IPS-18c (cell line): ENCODE results near the gene TMEM164.

Source experiments
- H3K4me3 ChIP-seq: 2 replicates; pipeline ENCODE4 v1.7.0; 2013; ENCODE audit warnings: low read depth, mild to moderate bottlenecking, low read length, moderate library complexity; ENCODE audit not compliant: insufficient read depth
- H3K9me3 ChIP-seq: one replicate; pipeline ENCODE4 v1.6.1; 2013; ENCODE audit warnings: mild to moderate bottlenecking, low read length, moderate library complexity; ENCODE audit not compliant: control insufficient read depth, insufficient read depth

Gene TMEM164

DNA sequence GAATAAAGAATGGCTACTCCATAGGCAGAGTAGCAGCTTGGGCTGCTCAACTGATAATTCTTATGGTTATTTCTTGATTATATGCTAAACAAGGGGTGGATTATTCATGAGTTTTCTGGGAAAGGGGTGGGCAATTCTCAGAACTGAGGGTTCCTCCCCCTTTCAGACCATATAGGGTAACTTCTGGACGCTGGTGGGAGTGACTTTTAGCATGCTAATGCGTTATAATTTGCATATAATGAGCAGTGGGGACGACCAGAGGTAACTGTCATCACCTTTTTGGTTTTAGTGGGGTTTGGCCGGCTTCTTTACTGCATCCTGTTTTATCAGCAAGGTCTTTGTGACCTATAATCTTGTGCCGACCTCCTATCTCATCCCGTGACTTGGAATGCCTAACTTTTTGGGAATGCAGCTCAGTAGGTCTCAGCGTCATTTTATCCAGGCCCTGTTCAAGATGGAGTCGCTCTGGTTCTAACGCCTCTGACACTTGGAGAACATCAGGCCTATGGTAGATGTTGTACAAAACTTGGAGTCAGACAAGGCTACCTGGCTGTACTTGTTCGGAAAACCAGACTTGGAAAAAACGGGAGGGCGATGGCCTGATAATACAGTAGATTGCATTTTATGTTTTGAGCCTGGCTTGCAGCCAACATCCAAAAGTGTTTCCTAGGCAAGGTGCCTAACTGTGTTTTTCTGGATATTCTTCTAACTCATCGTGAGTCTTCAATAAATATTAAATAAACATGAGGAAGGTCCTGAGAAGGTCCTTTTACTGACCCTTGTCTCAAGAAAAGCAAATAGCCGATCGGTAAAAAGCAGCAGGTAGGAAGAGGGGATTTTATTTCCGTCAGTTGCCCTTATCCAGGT, 1.8 kb upstream of the TMEM164 start:
- Histone ChIP-seq H3K9me3 (no peaks in the 10 kb centered on the region), H3K4me3 (no peak overlapping the region)

DNA sequence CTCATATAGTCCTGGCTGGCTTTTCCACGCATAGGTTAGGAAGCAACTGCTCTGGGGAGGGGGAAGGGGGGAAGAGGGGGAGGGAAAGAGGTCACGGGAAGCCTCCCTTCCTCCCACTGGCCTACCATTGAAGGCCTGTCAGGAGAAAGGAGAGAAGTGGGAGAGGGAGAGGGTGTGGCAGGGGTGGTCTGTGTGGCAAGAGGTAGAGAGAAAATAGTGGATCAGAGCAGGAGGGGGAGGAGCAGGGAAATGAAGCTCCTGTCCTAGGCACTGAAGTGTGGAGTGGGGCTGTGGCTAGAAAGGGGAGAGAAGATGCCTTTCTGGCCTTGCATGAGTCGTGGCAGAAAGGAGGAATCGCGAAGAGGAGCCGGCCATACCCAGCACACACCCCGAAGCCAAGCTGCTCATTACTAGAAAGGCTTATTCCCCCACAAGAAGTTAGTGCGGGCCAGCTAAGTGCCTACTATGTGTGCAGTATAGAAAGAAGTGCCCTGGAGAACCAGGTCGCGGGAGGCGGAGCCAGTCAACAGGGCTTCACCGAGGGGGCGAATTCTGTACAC, 1.1 kb upstream of the TMEM164 start:
- Histone ChIP-seq H3K4me3 (peak overlapping the region; percentile 69), H3K9me3 (no peaks in the 10 kb centered on the region)

DNA sequence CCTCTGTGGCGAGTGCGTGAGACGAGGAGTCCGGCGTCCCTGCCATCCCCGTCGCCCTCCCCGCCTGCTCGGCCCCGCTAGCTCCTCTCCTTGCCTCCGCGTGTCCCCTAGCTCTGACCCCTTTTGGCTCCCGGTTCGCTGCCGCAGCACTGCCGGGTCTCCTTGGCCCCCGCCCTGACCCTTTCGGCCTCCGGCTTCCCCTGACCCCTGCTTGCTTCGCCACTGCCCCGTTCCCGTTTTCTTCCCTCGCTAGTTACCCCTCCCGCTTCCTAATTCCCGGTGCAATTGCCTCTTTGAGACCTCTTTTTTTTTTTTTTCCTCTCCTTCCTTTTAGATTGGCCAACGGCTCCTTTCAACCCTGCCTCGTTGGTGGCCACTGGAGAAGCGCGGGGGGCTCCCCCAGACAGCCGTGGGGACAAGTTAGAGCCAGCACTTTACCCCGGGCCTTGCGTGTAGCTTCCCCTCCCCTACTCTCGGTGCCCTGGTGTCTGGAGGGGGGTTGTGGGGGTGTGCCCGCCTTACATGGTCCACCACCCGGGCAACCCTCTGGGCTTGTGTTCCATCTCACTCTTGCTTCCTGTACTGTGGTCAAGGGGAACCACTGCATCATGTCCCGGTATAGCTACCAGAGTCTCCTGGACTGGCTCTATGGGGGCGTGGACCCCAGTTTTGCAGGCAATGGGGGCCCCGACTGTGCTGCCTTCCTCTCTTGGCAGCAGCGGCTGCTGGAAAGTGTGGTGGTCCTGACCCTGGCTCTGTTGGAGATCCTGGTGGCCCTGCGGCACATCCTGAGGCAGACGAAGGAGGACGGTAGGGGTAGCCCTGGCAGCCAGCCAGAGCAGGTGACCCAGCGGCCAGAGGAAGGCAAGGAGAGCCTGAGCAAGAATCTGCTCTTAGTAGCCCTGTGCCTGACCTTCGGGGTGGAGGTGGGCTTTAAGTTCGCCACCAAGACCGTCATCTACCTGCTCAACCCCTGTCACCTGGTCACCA, 548 bp downstream of the TMEM164 start:
- Histone ChIP-seq H3K9me3 (no peaks in the 10 kb centered on the region), H3K4me3 (peak overlapping the region; percentile 69)

DNA sequence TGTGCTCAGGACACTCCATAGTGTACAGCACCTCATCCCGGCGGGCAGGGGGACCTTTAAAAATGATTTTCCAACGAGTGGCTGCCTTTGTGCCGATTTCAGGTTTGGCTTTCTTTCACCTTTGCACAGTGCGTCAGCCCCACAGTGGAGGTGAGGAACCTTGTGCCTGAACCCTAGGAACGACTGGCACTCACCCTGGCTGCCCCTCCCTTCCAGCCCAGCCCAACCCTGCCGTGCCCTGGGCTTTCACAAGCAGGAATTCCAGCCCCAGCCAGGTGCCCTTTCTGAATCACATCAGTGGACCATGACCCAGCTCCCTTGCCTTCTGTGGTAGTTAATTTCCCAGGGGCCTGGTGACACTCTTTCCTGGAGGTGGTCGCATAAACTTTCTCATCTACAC, 1.3 kb downstream of the TMEM164 start:
- no peak overlapping the region for H3K4me3 ChIP-seq
- H3K9me3 ChIP-seq: no peaks in the 10 kb centered on the region

DNA sequence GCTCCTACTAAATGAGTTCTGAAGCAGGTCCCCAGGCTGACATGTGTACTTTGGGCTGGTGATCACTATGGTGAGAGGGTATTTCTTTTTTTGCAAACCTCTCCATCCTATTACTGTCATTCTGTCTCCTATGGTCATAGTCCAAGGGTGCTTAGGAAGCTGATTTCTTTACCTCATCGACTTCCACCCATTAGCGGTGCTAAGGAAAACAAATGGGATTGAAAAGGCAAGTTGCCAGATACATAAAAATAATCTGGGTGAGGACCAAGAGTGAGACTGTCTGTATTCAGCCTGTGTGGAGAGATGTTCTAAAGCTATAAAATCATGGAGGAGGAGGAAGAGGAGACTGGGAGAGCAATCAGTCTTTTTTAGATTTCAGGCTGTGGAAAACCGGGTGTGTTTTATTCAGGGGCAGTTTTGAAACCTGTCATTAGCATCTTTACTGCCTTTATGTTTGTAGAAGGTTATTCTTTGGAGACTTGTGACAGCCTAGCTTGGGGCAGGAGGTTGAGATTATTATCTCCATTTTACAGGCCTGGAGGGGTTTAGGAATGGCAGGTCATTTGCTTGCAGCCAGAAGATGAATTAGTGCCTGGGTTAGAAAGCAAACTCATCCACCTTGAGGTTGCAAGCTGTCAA, 1.9 kb downstream of the TMEM164 start:
- H3K4me3 ChIP-seq: no peak overlapping the region

DNA sequence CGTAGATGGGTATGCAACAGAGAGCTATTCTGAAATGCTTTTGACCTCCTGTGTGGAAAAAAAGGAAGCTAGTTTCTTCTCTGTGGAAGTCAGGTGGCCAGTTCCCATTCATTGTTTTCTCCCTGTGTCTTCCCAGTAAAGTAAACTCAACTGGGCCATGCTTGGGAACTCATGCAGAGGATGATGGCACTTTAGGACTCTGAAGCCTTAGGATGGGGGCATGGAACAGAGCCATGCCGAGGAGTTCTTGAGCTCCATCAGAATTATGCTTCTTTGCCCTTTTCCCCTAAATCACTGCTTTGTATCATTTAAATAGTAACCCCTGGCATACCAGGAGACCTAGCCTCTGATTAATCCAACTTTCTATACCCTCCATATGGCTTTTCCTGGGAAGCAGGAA, 3.2 kb downstream of the TMEM164 start:
- no peaks in the 10 kb centered on the region for H3K9me3 ChIP-seq
- no peak overlapping the region for H3K4me3 ChIP-seq

More for the DNA sequence above, 1.9 kb downstream of the TMEM164 start:
- no peaks in the 10 kb centered on the region for H3K9me3 ChIP-seq

DNA sequence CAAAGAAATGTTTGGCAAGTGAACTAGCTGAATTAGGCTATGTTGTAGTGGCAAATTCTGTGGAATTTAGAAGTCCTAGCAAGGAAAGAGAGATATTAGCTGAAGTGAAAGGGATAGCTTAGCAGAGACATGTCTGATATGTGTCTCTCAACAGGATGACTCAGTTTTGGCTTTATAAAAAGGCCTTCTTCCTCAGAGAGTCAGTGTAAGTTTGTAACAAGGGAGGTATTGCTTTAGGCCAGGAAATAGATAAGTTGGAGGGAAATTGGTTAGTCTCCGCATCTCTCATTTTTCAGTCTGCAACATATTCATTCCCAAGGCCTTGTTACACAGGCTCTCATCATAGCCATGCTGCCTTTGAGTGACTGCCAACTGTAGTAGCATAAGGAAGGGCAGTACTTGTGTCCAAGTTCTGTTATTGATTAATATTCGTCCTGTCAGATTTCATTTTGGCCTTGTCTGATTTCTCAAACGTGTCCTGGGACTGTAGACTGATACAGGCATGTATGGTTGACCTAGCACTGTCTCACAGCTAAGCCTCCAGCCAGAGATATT, 4.0 kb downstream of the TMEM164 start:
- Histone ChIP-seq H3K9me3 (no peaks in the 10 kb centered on the region), H3K4me3 (no peak overlapping the region)

DNA sequence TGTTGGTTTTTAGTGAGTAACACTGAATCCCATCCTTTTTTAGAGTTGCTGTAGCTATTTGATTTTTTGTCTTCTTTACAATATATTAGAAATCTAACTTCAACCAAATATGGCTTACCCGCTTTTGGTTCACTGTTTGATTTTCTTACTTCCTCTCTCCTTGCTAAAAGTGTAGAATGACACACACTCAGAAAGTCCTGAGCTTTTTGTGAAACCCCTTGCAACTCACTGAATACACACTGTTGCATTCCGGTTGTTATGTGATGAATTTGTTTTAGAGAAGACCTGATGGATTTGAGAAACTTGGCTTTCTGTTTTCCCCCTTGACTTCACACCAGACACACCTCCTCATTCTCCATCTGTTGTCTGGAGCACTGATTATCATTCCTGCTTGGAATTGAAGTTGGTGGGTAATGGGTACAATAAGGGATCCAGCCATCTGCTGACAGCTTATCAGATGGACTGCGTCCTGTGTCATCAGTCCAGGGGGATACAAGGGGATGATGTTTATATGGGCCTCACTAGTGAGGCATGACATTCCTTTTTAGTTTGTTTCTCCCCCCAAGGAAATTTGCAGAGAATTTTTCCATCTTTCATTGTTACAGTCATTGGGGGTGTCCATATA, 5.2 kb downstream of the TMEM164 start:
- Histone ChIP-seq H3K9me3 (no peaks in the 10 kb centered on the region), H3K4me3 (no peak overlapping the region)

DNA sequence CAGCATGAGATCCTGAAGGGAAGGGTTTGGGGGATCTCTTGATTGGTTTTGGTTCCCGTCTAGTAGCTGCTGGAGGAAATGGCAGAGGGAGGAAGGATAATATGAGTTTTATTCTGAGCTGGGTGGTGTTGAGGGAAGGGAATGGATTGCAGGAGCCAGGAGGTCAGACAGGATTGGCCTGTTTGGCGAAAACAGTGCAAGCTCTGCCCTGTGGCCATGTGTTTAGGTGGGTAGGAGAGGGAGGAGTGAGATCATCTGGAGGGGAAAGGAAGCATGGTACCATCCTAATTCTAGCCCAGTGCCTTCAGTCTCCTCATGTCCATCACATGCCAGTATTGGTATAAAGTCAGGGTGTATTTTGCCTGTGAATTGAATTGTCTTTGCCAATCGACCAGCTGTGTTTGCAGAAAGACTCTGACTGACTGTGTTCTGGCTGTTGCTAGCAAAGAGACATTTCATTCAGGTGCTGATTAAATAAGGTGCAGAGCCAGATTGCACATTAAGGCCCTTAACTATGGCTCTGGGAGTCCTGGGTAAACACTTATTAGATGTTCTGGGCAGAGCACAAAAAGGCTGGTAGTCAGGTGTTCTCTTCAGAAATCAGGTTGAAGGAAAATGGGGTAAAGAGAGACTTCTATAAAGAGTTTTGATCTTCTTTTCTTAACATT, 10.0 kb downstream of the TMEM164 start:
- H3K4me3 ChIP-seq: no peak overlapping the region
- no peaks in the 10 kb centered on the region for H3K9me3 ChIP-seq

DNA sequence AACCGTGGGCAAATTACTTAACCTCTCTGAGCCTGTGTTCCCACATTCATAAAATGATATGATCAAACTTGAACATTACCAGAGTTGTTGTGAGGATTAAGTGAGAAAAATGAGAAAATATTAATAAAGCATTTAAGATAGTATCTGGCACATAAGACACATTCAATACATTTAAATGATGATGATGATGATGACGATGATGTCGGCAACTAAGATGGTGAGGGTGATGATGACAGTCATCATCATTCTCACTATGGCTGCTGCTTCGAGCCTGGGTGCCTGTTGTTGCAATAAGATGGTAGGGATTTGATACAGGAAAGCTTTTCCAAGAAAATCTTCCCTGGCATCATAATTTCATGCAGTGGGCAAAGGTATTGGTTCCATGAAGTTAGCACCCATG, 11.1 kb downstream of the TMEM164 start:
- H3K4me3 ChIP-seq: no peak overlapping the region
- no peaks in the 10 kb centered on the region for H3K9me3 ChIP-seq

DNA sequence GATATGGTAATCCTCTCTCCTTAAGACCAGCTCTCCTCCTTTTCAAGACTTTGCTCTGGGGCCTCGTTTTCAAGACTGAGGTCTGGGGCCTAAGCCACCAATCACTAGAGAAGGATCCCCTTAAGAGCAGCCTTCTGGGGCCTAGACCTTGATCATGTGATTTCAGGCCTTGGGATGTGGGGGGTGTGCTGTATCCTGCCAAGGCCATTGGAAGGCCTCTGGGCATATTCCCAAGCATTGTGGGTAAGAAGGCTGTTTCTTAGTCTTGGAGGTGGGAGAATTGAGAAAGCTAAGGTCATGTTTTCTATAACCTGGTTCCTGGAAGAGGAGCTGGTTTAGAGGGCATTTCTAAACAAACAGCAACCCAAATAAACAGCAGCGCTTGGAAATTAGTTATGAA, 12.1 kb downstream of the TMEM164 start:
- Histone ChIP-seq H3K9me3 (no peaks in the 10 kb centered on the region), H3K4me3 (no peak overlapping the region)

DNA sequence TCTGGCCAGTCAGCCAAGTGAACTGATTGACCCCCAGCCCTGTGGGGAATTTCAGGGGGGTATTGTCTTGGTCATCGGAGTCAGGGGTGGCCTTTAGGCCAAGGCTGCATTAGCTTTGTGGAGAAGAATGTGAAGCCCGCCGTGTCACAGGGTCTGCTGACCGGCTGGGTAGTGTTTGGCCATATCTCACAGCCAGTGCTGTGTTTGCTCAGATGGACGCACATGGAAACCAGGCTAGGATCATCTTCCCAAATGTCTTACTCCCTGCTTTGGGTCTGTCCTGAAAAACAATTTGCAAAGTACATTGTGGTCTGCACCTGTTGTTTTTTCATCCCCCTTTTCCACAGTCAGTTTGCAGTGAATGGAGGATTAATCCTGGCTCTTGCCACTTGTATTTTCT, 13.0 kb downstream of the TMEM164 start:
- Histone ChIP-seq H3K9me3 (no peaks in the 10 kb centered on the region), H3K4me3 (no peak overlapping the region)

DNA sequence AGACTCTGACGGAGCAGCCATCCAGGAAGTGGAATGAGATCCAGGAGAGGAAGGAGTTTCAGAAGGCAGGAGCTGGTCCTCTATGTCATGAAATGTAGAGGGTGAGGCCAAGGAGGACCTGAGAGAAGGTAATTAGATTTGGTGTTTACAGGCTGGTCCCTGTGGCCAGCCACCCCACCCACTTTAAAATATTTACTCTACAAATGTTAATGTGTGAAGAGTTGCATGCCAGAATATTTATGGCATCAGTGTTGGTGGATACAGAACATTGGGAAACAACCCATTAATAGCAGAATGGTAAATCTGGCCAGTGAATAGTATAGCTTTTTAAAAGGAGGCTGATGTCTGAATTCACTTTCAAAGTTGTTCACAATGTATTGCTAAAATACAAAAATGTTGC, 17.6 kb downstream of the TMEM164 start:
- Histone ChIP-seq H3K9me3 (no peaks in the 10 kb centered on the region), H3K4me3 (no peak overlapping the region)

DNA sequence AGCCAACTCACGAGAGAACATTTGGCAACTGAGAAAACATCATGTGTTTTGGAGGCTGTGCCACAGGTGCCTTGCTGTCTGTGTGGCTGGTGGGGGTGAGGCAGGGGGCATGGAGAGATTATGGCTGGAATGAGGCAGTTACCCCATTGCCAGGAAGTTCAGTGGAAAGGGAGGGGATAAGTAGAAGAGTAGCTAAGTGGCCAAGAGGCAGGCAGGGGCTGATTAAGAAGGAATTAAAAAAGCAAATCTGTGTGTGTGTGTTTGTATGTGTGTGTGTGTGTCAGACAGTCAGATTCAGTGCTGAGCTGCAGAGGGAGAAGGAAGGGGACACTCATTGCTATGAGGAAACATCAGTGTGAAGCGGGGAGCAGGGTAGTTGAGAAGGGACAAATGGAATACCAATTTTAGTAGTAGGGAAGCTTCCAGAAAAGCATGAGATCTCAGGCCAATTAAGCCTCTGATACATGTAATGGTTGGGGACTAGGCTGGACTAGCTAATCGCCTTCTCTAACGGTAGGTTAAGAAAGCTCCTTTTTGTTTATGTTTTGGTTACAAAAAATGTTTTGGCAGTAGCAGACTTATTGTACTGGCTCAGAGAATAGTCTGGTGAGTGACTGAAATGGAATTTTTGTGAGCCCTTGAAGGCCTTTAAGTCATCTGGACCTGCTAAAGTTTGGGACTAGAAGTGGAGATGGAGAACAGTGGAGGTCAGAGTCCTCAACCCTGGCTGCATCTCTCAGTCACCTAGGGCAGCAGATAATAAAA, 18.5 kb downstream of the TMEM164 start:
- Histone ChIP-seq H3K9me3 (no peaks in the 10 kb centered on the region), H3K4me3 (no peak overlapping the region)

DNA sequence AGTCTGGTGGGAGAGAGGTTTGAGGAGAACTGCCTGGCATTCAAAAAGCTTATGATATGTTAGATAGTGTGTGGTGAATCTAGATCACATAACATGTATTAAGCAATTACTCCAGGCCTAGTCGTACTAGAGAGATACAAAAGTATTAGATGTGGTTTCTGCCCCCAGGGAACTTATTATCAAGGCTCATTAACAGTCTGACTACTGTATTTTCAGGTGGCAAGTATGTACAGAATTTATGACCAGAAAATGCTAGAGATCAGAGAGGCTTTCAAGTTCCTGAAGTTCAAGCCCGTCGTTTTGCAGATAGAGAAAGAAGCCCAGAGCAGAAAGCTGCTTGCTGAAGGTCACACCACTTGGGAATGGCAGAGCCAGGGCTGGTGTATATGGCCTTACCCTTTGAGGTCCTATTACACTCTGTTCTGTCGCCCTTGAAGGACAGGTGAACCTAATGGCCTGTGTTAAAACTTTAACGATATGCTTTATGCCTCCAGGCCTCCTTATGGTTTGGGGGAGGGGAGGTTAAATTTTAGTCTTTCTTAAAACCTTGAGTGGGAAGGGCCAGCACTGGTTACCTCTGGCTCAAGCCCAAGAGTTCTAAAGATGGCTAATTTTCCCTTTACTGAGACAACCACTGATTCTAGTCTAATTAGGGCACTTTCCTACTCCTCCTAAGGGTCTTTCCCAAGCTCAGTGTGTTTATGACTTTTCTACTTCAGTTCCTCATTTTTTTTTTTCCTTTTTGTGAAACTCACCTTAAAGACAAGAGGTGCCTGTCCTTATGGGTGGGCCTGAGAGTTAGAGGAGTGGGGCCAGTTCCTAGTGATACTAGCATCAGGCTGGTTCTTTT, 19.9 kb downstream of the TMEM164 start:
- H3K4me3 ChIP-seq: no peak overlapping the region
- H3K9me3 ChIP-seq: no peaks in the 10 kb centered on the region
